Ishikawa (cell line): ENCODE data around the gene HIBADH.

Experiments
- CEBPB ChIP-seq: IDR thresholded peaks from 2 replicates; pipeline ENCODE4 v1.6.1; 2012
- CREB1 ChIP-seq: IDR thresholded peaks from 2 replicates; pipeline ENCODE4 v1.6.1; 2012; ENCODE audit warnings: low read depth
- EGR1 ChIP-seq: IDR thresholded peaks from 2 replicates; pipeline ENCODE4 v1.6.1; 2012
- EP300 ChIP-seq: IDR thresholded peaks from 2 replicates; pipeline ENCODE4 v1.6.1; 2012; ENCODE audit warnings: borderline replicate concordance
- FOXM1 ChIP-seq: IDR thresholded peaks from 2 replicates; pipeline ENCODE4 v1.6.1; 2012; ENCODE audit warnings: low read depth, borderline replicate concordance
- MAX ChIP-seq: IDR thresholded peaks from 2 replicates; pipeline ENCODE4 v1.6.1; 2012
- NFIC ChIP-seq: IDR thresholded peaks from 2 replicates; pipeline ENCODE4 v1.6.1; 2012
- RAD21 ChIP-seq: IDR thresholded peaks from 2 replicates; pipeline ENCODE4 v1.6.1; 2012; ENCODE audit warnings: low read depth
- REST ChIP-seq: IDR thresholded peaks from 2 replicates; pipeline ENCODE4 v1.6.1; 2012; ENCODE audit warnings: low read depth, mild to moderate bottlenecking
- TAF1 ChIP-seq: IDR thresholded peaks from 2 replicates; pipeline ENCODE4 v1.6.1; 2012; ENCODE audit warnings: low read depth, mild to moderate bottlenecking
- TCF12 ChIP-seq: IDR thresholded peaks from 2 replicates; pipeline ENCODE4 v1.6.1; 2012; ENCODE audit warnings: low read depth
- TEAD4 ChIP-seq: IDR thresholded peaks from 2 replicates; pipeline ENCODE4 v1.6.1; 2012
- YY1 ChIP-seq: IDR thresholded peaks from 2 replicates; pipeline ENCODE4 v1.6.1; 2012; ENCODE audit warnings: low read depth
- ZBTB7A ChIP-seq: IDR thresholded peaks from 2 replicates; pipeline ENCODE4 v1.6.1; 2012; ENCODE audit warnings: low read depth
- TF ChIP-seq, protein P1 (sequence below): IDR thresholded peaks from 2 replicates; pipeline ENCODE4 v1.6.1; 2012

The HIBADH gene

GRCh38 chr7:27708485-27708884 lies 45.8 kb upstream of the HIBADH start:
- TF ChIP-seq YY1, result no peak
- no peak for TF ChIP-seq FOXM1
- no peak for TF ChIP-seq TEAD4
- TF ChIP-seq RAD21, result no peak

- TF ChIP-seq RAD21 (no peak), ZBTB7A (no peak), REST (no peak), NFIC (no peak), EGR1 (no peak), FOXM1 (no peak)
- TF ChIP-seq, protein P1, sequence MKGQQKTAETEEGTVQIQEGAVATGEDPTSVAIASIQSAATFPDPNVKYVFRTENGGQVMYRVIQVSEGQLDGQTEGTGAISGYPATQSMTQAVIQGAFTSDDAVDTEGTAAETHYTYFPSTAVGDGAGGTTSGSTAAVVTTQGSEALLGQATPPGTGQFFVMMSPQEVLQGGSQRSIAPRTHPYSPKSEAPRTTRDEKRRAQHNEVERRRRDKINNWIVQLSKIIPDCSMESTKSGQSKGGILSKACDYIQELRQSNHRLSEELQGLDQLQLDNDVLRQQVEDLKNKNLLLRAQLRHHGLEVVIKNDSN, result no peak
Observed at GRCh38 chr7:27705200-27705594, 42.5 kb upstream of the HIBADH start.

GRCh38 chr7:27704422-27705199 lies 41.9 kb upstream of the HIBADH start:
- TF ChIP-seq TCF12, result no peak
- no peak for TF ChIP-seq TAF1
- no peak for TF ChIP-seq REST
- TF ChIP-seq, protein P1, result no peak
- no peak for TF ChIP-seq RAD21
- TF ChIP-seq CEBPB, result no peak
- no peak for TF ChIP-seq YY1
- TF ChIP-seq FOXM1, result no peak
- TF ChIP-seq MAX, result no peak
- no peak for TF ChIP-seq TEAD4
- TF ChIP-seq NFIC, result no peak
- TF ChIP-seq CREB1, result no peak

- TF ChIP-seq NFIC (no peak), TCF12 (no peak), EGR1 (no peak), YY1 (no peak), EP300 (no peak), MAX (no peak), TAF1 (no peak), CEBPB (no peak), ZBTB7A (no peak), FOXM1 (no peak), REST (no peak), TEAD4 (no peak), CREB1 (no peak), RAD21 (no peak)
- TF ChIP-seq, protein P1, result no peak
Observed at GRCh38 chr7:27703181-27703580, 40.5 kb upstream of the HIBADH start.

GRCh38 chr7:27700501-27700900 lies 37.8 kb upstream of the HIBADH start:
- TF ChIP-seq EP300 (no peak), TEAD4 (no peak), MAX (no peak), RAD21 (no peak)
